GM18861 (cell line): ENCODE data around the gene PTGS1.
"Not testable (repeated sequence)": the region's sequence is repeated elsewhere in the genome, so short reads cannot be mapped to it uniquely, and the experiment has no call there.

Experiments
- ATAC-seq: cut with Tn5 transposase; IDR thresholded peaks from one replicate; pipeline ENCODE4 v1.9.1; 2021; ENCODE audit not compliant: unreplicated experiment

Gene PTGS1

GRCh38 chr9:122370869-122371755 is at the start of gene PTGS1:
TSS of gene PTGS1 (plus strand) at chr9:122371024. CDS start at chr9:122371085, 61 bp downstream.
- ATAC-seq: peak; percentile 40

- ATAC-seq: no peak
Observed at GRCh38 chr9:122322553-122322952, 48.3 kb upstream of the PTGS1 start.

- not testable (repeated sequence) for ATAC-seq
Observed at GRCh38 chr9:122324665-122325064, 46.2 kb upstream of the PTGS1 start.

GRCh38 chr9:122325124-122325523 is 45.7 kb upstream of the PTGS1 start:
- ATAC-seq: no peak

- no peak for ATAC-seq
Observed at GRCh38 chr9:122327175-122327574, 43.6 kb upstream of the PTGS1 start.

GRCh38 chr9:122329597-122329996 is 41.2 kb upstream of the PTGS1 start:
- ATAC-seq: no peak

GRCh38 chr9:122330466-122330865 is 40.4 kb upstream of the PTGS1 start:
- not testable (repeated sequence) for ATAC-seq

GRCh38 chr9:122331523-122331927 is 39.3 kb upstream of the PTGS1 start:
- ATAC-seq: no peak

GRCh38 chr9:122332083-122332482 is 38.7 kb upstream of the PTGS1 start:
- no peak for ATAC-seq

- ATAC-seq: no peak
Observed at GRCh38 chr9:122332644-122333043, 38.2 kb upstream of the PTGS1 start.

- ATAC-seq: no peak
Observed at GRCh38 chr9:122333169-122333808, 37.5 kb upstream of the PTGS1 start.

- ATAC-seq: no peak
Observed at GRCh38 chr9:122334916-122335315, 35.9 kb upstream of the PTGS1 start.

- no peak for ATAC-seq
Observed at GRCh38 chr9:122336189-122336588, 34.6 kb upstream of the PTGS1 start.

- ATAC-seq: no peak
Observed at GRCh38 chr9:122336866-122337555, 33.8 kb upstream of the PTGS1 start.

GRCh38 chr9:122337556-122337929 is 33.3 kb upstream of the PTGS1 start:
- no peak for ATAC-seq

- ATAC-seq: no peak
Observed at GRCh38 chr9:122338536-122338935, 32.3 kb upstream of the PTGS1 start.

- ATAC-seq: no peak
Observed at GRCh38 chr9:122338994-122339393, 31.8 kb upstream of the PTGS1 start.

GRCh38 chr9:122339579-122339978 is 31.2 kb upstream of the PTGS1 start:
- ATAC-seq: no peak

GRCh38 chr9:122340161-122340560 is 30.7 kb upstream of the PTGS1 start:
- no peak for ATAC-seq

GRCh38 chr9:122342323-122343050 is 28.3 kb upstream of the PTGS1 start:
- ATAC-seq: no peak
